ENCODE results near the gene EXOC5. TPM values are rescaled to one million over a fixed set of nuclear protein-coding genes. Genes with fewer than 3 reads are reported as not detected.
"Not testable (repeated sequence)": the region's sequence is repeated elsewhere in the genome, so short reads cannot be mapped to it uniquely, and the experiment has no call there.

EXOC5 gene
- total RNA-seq, 1 donor from 2014 or later: 57.0 TPM

- TF ChIP-seq CTCF (IDR thresholded peaks at IDR 0.05; ENCODE audit: borderline replicate concordance): no peak
- H3K36me3 ChIP-seq: peaks cover 86% of the 10 kb centered on the region
- H3K4me1 ChIP-seq: no peaks in the 10 kb centered on the region
- H3K27me3 ChIP-seq (ENCODE audit: low read depth): no peaks in the 10 kb centered on the region
- no peak overlapping the region for H3K27ac ChIP-seq (replicated peaks)
- DNase-seq: no peak
- H3K9me3 ChIP-seq (replicated peaks): peaks cover 6% of the 10 kb centered on the region
- H3K4me3 ChIP-seq: no peak overlapping the region
- intact Hi-C loops (cut with micrococcal nuclease): no loop called here
Observed at GRCh38 chr14:57232006-57232405, 36.7 kb downstream of the EXOC5 start.

DNA sequence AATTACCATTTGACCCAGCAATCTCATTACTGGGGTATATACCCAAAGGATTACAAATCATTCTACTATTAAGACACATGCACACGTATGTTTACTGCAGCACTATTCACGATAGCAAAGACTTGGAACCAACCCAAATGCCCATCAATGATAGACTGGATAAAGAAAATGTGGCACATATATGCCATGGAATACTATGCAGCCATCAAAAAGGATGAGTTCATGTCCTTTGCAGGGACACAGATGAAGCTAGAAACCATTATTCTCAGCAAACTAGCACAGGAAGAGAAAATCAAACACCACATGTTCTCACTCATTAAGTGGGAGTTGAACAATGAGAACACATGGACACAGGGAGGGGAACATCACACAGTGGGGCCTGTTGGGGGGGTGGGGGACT is 40.4 kb downstream of the EXOC5 start:
- intact Hi-C loops (cut with micrococcal nuclease); H3K9me3 ChIP-seq (replicated peaks); H3K4me3 ChIP-seq; H3K27ac ChIP-seq (replicated peaks); H3K4me1 ChIP-seq; DNase-seq; H3K27me3 ChIP-seq (ENCODE audit: low read depth): not testable (repeated sequence)
- peaks cover 68% of the 10 kb centered on the region for H3K36me3 ChIP-seq

DNA sequence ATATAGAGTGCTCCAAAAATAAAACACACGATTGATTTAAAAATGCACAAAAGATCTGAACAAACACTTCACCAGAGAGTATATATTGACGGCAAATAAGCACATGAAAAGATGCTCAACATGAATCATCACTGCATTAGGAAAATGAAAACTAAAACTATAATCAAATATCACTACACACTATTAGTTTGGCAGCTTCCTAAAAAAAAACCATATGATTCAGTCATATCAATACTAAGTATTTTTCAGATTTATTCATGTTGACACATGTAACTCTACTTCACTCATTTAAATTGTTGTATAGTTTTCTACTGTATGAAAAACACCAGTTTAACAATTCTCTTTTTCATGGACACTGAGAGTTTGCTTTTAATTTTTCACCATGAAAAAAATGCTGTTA is 41.6 kb downstream of the EXOC5 start:
- TF ChIP-seq CTCF (IDR thresholded peaks at IDR 0.05; ENCODE audit: borderline replicate concordance): no peak
- Histone ChIP-seq H3K9me3 (replicated peaks) (peaks cover 6% of the 10 kb centered on the region), H3K27me3 (ENCODE audit: low read depth) (no peaks in the 10 kb centered on the region), H3K36me3 (peaks cover 56% of the 10 kb centered on the region), H3K4me1 (no peaks in the 10 kb centered on the region), H3K4me3 (no peak overlapping the region), H3K27ac (replicated peaks) (no peak overlapping the region)
- intact Hi-C loops (cut with micrococcal nuclease): no loop called here
- no peak for DNase-seq

DNA sequence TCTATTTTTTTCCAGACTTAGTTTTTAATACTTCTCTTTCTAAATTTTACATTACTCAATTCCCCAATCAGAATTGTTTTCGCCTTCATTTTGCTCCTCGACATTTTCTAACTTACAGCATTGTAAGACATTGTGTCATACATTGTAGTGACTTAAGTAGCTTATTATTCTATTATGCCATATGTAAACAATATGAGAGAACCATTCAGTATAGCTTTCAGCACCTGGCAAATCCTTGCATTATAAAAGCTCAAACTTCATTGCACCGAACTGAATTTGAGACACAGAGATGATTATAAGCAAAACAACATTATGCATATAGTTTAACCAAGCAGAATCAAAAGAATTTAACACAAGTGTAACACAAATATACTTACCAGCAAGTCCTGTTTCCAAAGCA is 46.8 kb downstream of the EXOC5 start:
- peaks cover 46% of the 10 kb centered on the region for H3K36me3 ChIP-seq

GRCh38 chr14:57212919-57213318 is 55.8 kb downstream of the EXOC5 start:
- Histone ChIP-seq H3K4me1 (no peaks in the 10 kb centered on the region), H3K36me3 (peaks cover 87% of the 10 kb centered on the region), H3K4me3 (no peak overlapping the region), H3K27me3 (ENCODE audit: low read depth) (no peaks in the 10 kb centered on the region), H3K9me3 (replicated peaks) (no peaks in the 10 kb centered on the region), H3K27ac (replicated peaks) (no peak overlapping the region)
- TF ChIP-seq CTCF (IDR thresholded peaks at IDR 0.05; ENCODE audit: borderline replicate concordance): no peak
- DNase-seq: no peak
- intact Hi-C loops (cut with micrococcal nuclease): no loop called here

More for the DNA sequence above, 46.8 kb downstream of the EXOC5 start:
- Histone ChIP-seq H3K4me1 (no peaks in the 10 kb centered on the region), H3K4me3 (no peak overlapping the region), H3K27me3 (ENCODE audit: low read depth) (no peaks in the 10 kb centered on the region), H3K9me3 (replicated peaks) (no peaks in the 10 kb centered on the region), H3K27ac (replicated peaks) (no peak overlapping the region)
- TF ChIP-seq CTCF (IDR thresholded peaks at IDR 0.05; ENCODE audit: borderline replicate concordance): no peak
- no peak for DNase-seq
- intact Hi-C loops (cut with micrococcal nuclease): no loop called here

DNA sequence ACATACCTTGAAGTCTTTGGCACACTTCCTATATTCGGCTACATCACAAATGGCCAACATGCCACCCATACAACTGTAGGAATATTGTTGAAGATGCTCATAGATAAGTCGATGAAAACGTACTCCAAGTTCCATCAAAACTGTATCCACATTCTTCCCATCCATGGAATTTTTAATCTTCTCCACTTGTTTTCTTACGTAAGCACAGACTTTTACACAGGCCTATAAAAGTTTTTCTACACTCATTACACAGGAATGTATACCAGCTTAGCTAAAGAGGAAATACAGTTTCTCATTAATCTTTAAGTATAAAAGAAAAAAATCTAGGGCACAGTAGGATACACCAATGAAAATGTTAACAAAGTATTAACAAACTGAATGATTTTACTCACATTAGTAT is 59.1 kb downstream of the EXOC5 start:
- H3K27ac ChIP-seq (replicated peaks): no peak overlapping the region
- no peaks in the 10 kb centered on the region for H3K4me1 ChIP-seq
- peaks cover 80% of the 10 kb centered on the region for H3K36me3 ChIP-seq
- no peaks in the 10 kb centered on the region for H3K27me3 ChIP-seq (ENCODE audit: low read depth)
- no peaks in the 10 kb centered on the region for H3K9me3 ChIP-seq (replicated peaks)
- H3K4me3 ChIP-seq: no peak overlapping the region
- TF ChIP-seq CTCF (IDR thresholded peaks at IDR 0.05; ENCODE audit: borderline replicate concordance): no peak
- no peak for DNase-seq
- intact Hi-C loops (cut with micrococcal nuclease): no loop called here

All from left ventricle myocardium inferior (tissue), 1 donor.